NOMO-1 treated with dmso at 0.1 percent for 144 hours (cell line): ENCODE data around the gene TNFSF11.

Experiments used
- DNase-seq: peaks from one replicate; lab custom pipeline; 2025; ENCODE audit not compliant: unreplicated experiment; lab: John Stamatoyannopoulos, UW

TNFSF11 gene

GRCh38 chr13:42574011-42574410 lies at the start of gene TNFSF11:
Gene TNFSF11 (plus strand): TSS chr13:42574152. CDS start chr13:42574304, 152 bp downstream.
- DNase-seq: no peak

GRCh38 chr13:42524487-42525034 lies 49.4 kb upstream of the TNFSF11 start:
- peak; percentile 36 for DNase-seq

GRCh38 chr13:42525035-42525504 lies 48.9 kb upstream of the TNFSF11 start:
- DNase-seq: no peak

GRCh38 chr13:42526276-42526675 lies 47.7 kb upstream of the TNFSF11 start:
- DNase-seq: no peak

GRCh38 chr13:42526804-42527203 lies 47.1 kb upstream of the TNFSF11 start:
- no peak for DNase-seq

- DNase-seq: peak; percentile 52
Measured at GRCh38 chr13:42532561-42533335, 41.2 kb upstream of the TNFSF11 start.

GRCh38 chr13:42533336-42533591 lies 40.7 kb upstream of the TNFSF11 start:
- DNase-seq: no peak

GRCh38 chr13:42534785-42535184 lies 39.2 kb upstream of the TNFSF11 start:
- DNase-seq: no peak

- DNase-seq: no peak
Measured at GRCh38 chr13:42538996-42539395, 35.0 kb upstream of the TNFSF11 start.

GRCh38 chr13:42539670-42540069 lies 34.3 kb upstream of the TNFSF11 start:
- DNase-seq: no peak

- DNase-seq: no peak
Measured at GRCh38 chr13:42543215-42543797, 30.6 kb upstream of the TNFSF11 start.

GRCh38 chr13:42544246-42544926 lies 29.6 kb upstream of the TNFSF11 start:
- peak; percentile 64 for DNase-seq

- no peak for DNase-seq
Measured at GRCh38 chr13:42545842-42546241, 28.1 kb upstream of the TNFSF11 start.

GRCh38 chr13:42547612-42548011 lies 26.3 kb upstream of the TNFSF11 start:
- DNase-seq: no peak

- DNase-seq: peak; percentile 27
Measured at GRCh38 chr13:42548731-42549551, 25.0 kb upstream of the TNFSF11 start.

- no peak for DNase-seq
Measured at GRCh38 chr13:42549552-42549936, 24.4 kb upstream of the TNFSF11 start.

- no peak for DNase-seq
Measured at GRCh38 chr13:42551611-42552010, 22.3 kb upstream of the TNFSF11 start.

GRCh38 chr13:42553098-42554046 lies 20.6 kb upstream of the TNFSF11 start:
- DNase-seq: no peak

GRCh38 chr13:42559057-42559456 lies 14.9 kb upstream of the TNFSF11 start:
- no peak for DNase-seq
